Hepatocyte (in vitro differentiated cells): ENCODE results near the gene EGLN3.

Experiments
- EZH2 ChIP-seq: fragments of 200-600 bp; sonication (generic); IDR thresholded peaks from 2 replicates; pipeline ENCODE4 v1.6.1; 2016; ENCODE audit warnings: antibody characterized with exemption, mild to moderate bottlenecking, borderline replicate concordance
- EZH2phosphoT487 ChIP-seq: fragments of 200-600 bp; sonication (generic); IDR thresholded peaks from one replicate; pipeline ENCODE4 v1.6.1; 2018; ENCODE audit warnings: antibody characterized with exemption, mild to moderate bottlenecking, low read depth, moderate library complexity; ENCODE audit not compliant: unreplicated experiment, severe bottlenecking
- TF ChIP-seq, protein P1 (sequence below): fragments of 200-600 bp; sonication (generic); IDR thresholded peaks from 2 replicates; pipeline ENCODE4 v1.5.1; 2016; ENCODE audit warnings: antibody characterized with exemption, mild to moderate bottlenecking; ENCODE audit not compliant: poor library complexity

DNA sequence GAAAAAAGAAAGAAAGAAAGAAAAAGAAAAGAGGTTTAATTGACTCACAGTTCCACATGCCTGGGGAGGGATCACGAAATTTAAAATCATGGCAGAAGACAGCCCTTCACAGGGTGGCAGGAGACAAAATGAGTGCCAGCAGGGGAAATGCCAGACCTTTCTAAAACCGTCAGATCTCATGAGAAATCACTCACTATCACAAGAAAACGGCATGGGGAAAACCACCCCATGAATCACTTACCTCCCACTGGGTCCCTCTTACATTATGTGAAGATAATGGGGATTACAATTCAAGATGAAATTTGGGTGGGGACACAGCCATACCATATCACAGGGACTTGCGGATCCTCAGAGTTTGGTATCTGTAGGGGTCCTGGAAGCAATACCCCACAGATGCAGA, 16.3 kb upstream of the EGLN3 start:
- TF ChIP-seq, protein P1, sequence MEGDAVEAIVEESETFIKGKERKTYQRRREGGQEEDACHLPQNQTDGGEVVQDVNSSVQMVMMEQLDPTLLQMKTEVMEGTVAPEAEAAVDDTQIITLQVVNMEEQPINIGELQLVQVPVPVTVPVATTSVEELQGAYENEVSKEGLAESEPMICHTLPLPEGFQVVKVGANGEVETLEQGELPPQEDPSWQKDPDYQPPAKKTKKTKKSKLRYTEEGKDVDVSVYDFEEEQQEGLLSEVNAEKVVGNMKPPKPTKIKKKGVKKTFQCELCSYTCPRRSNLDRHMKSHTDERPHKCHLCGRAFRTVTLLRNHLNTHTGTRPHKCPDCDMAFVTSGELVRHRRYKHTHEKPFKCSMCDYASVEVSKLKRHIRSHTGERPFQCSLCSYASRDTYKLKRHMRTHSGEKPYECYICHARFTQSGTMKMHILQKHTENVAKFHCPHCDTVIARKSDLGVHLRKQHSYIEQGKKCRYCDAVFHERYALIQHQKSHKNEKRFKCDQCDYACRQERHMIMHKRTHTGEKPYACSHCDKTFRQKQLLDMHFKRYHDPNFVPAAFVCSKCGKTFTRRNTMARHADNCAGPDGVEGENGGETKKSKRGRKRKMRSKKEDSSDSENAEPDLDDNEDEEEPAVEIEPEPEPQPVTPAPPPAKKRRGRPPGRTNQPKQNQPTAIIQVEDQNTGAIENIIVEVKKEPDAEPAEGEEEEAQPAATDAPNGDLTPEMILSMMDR, result no peak
- no peak for TF ChIP-seq EZH2phosphoT487
- TF ChIP-seq EZH2, result no peak
